ENCODE measurements around the gene B4GALNT1.
"Not testable (repeated sequence)": the region's sequence is repeated elsewhere in the genome, so short reads cannot be mapped to it uniquely, and the experiment has no call there.

Gene B4GALNT1

DNA sequence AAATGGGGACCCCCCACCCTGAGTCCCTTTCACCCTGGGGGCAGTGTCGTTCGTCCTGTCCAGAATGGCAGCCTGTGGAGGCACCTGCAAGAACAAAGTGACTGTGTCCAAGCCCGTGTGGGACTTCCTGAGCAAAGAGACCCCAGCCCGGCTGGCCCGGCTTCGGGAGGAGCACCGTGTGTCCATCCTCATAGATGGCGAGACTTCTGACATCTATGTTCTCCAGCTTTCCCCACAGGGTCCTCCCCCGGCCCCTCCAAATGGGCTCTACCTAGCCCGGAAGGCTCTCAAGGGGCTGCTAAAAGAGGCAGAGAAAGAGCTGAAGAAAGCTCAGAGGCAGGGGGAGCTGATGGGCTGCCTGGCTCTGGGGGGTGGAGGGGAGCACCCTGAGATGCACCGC is 26.2 kb downstream of the B4GALNT1 start:
- DNase-seq = no peak

DNA sequence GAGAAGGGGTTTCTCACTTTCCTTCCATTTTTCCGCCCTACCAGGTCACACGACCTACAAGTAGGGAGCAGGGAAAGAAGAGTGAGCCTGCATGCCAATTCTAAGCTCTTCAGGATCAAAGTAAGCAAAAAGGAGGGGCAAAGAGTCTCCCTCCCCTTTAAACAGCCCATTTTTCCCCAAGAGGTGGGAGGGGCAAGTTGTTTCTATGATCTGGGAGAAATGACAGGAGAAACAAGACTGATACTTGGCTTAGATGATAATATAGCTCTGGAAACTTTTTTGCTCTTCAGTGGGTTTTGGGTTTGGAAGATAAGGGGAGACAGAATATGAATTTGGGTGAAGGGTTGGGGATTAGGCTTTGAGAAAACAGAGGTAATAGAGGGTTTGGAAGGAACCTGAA is 26.6 kb downstream of the B4GALNT1 start:
- no peak for DNase-seq

DNA sequence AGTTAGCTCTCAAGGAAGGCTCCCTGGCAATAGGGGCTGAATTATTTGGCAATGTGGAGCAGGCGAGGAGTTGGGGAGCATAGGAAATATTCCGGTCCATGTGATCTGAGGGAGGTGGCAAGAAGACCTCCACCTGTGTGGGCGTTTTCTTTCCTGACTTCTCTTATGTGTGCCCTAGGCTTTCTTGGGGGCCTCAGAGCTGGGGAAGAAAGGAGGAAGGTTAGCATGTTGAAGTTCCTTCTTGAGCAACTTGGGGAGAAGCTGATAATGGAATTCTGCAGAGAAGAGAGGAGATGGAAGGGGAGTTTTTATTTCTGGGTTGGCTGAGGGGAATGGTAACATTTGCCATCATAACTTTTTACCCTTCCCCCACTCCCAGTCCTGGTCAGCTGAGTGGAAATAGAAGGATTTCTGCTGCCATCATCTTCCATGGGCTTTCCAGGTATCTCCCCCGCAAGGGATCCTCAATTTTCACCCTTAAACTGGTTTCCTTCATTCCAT is 27.1 kb downstream of the B4GALNT1 start:
- DNase-seq = no peak

DNA sequence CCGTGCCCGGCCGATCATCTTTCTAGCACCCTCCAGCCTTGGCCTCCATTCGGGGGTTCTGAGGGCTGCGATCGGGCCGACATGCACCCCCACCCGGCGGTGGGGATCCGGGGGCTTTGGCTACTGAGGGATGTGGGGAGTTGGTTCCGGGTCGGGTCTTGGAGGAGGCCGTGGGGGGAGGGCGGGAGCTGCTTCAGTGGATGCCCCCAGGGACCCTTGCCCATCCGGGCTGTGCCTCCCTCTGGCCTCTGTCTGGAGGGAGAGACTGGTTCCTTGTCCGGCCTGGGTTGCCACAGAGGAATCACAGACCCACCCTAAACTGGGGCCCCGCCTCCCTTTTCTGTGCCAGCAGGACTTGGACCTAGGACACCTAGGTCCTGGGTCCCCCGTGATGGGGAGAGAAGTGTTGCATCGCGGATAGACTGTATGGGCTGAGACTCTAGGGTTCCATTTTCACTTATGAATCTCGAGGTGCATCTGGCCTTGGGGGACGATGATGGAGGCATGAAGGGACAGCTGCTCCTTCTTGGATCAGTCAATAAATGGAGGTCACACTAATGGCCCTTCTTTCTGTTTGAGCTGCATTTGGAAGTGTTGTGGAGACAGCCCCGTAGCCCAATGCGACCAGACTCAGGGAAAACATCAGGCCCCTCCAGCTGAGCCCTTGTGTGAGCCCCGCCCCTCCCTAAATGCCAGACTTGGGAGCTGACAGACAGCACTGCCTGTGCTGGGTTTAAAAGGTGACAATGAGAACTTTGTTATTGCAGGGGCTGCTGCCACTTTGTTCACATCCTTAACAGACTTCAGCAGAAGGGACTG is 27.8 kb downstream of the B4GALNT1 start:
- no peak for DNase-seq

DNA sequence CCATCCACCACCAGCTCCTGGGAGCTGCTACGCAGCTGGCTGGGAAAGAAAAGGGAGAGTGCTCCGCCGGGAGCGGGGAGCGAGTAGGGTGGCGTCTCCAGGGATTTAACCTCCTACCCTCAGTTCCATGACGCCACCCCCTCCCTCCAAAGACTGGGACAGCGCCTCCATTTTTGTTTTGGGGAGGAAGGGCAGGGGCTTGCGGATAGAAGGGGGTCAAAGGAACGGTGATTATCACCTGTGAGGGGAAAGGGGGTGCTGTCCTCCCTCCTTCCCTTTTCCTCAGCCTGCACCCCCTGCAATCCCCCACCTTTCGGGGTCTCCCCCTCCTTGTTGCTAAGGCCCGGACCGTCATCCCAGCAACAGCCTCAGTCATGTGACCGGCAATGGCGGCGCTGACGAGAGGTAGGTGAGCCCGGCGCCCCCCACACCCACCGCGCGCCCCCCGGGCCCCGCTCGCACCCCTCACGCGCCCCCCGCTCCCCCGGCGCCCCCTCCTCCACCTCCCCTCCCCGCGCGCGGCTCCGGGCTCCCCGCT is 28.5 kb downstream of the B4GALNT1 start, which contains the start of gene DTX3:
DTX3 (plus strand) TSS at position 371 of the 538 bp plus-strand sequence. CDS start 1,694 bp downstream, outside the sequence.
- no peak for DNase-seq

DNA sequence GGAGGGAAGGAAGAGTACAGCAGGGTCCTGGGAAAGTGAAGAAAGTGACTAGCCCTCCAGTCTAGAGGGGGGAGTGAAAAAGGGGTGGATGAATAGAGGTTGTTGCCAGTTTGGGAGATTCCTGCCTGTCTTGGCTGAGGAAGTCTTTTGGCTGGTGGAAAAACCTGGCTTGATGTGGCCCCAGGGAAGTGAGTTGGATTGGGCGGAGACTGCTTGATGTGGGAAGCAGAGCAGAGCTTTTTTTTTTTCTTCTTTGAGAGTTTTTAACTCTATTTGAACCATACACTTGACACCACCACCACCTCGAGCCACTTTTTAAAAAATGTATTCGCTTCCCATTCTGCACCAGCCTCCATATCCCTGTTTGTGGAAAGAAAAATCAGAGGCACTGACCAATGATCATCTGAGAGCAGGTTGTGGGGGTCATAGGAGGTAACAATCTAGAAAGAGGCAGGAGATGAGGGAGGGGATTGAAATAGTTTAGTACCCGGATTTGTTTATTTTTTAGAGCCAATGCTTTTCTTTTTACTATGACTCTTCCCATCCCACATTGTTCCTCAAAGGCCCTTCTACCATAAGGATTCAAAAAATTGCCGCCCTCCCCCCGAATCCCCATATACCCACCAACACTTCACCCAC is 29.1 kb downstream of the B4GALNT1 start:
- DNase-seq = no peak

DNA sequence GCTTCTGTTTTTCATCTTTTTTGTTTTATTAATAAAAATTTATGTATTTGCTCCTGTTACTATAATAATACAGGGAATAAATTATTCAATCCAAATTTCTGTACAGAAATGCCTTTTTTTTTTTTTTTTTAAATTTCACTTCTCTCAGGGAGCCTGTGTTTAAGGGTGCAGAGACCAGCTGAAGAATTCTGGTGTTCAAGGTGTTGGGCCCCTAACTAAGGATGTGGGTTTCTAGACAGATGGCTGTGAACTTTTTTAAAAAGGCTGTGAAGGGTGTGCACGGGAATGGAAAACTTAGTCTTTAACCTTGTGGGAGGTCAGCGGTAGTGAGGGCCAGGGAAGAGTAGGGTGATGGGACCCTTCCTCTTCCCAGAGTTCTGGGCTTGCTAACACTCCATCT is 29.7 kb downstream of the B4GALNT1 start:
- no peak for DNase-seq

DNA sequence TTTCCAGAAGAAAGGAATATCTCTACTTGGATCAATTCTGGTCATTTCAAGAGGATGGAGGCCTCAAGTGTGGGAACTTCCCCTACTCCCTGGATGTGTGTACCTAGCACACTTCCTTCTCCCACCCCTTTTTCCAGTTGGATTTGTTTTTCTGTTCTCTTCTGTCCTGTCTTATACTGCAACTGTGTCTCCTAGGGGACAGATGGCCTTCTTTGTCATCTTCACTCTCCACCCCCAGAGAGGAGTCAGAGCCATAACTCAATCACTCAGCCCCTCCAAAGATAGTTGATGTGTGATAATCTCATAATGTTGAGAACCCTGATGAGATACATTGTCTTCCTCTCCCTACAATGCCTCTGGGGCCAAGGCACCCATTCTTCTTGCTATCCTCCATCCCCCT is 30.5 kb downstream of the B4GALNT1 start:
- DNase-seq = no peak

DNA sequence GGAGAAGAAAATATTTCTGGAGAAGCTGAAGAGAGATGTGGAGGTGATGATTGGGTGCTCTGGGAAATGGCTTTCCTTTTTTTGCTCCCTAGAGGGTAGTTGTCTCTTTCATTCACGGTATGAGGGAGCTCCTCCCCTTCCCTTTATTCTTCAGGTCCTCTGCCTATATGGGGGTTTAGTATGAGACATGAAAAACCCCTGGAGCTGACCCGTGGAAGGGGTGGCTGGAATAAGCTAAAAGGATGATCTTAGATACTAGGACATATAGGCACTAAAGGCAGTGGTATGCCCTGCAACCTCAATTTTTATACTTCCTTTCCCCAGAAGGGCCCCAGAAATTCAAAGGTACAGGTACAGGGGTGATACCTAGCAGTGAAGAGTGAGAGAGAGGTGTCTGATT is 32.6 kb downstream of the B4GALNT1 start:
- DNase-seq = no peak

DNA sequence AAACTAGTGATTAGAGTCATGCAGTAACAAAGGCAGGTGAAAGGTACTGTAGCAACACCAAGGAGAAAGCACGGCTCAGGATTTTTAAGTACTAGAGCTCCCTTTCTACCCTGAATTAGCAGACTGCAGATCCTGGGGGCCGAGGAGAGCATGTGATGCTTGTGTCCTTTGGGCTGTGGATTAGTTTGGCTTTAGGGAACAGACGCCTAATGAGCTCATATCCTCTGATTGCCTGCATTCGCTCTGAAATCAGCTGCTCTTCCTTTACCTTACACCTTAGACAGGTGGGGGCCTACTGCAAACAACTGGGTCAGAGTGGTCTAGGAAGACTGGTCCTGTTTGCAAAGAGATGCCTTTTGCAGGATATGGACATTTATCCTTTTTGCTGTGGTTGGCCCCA is 39.8 kb downstream of the B4GALNT1 start:
- no peak for DNase-seq

DNA sequence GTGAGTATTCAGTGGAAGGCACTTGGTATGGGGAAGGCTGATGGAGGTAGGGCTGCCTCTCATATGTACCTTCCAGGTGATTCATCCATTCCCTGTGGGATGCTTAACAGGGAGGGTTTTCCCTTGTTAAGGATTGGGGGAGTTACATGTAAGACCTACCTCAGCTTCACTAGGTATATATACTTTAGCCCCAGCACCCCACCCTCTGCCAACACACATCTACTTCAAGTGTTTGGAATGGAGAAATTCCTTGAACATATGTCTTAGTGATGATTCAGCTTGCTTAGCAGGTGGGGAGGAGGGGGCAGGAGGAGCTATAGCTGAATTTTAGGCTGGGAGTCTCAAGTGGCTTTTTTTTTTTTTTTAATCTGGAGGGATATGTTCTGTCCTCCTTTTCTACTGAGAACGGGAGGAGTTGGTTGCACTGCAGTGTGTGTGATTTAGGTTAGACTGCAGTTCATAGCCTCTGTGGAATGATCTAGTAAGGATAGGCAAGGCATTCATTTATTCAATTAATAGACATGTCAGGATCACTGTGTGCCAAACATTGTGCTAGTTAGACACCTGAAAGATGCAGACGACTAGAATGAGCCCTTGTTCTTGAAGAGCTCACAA is 40.3 kb downstream of the B4GALNT1 start:
- no peak for DNase-seq

DNA sequence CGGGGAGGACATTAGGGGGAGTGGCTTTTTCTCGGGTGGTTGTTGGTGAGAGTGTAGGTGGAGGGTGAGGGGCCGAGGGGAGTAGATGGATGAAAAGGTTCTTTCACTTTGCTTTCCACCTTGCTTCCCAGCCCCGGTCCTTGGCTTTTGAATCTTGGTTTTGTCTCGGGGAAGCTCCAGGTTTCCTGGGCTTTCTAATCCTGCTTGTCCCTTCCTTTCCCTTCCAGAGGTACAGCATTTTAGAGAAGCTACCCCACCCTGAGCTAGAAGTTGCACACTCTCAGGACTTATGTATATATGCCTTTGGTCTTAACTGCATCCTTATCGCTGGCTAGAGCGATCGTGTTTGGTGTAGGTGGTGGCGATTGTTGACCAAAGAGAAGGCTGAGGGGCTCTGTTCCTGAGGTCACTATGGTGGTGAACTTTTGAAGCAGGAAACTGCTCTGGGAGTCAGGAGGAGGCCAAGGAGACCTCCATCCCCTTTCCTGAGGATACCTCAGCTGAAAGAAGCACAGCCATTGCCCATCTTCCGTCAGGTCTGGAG is 41.1 kb downstream of the B4GALNT1 start:
- no peak for DNase-seq

DNA sequence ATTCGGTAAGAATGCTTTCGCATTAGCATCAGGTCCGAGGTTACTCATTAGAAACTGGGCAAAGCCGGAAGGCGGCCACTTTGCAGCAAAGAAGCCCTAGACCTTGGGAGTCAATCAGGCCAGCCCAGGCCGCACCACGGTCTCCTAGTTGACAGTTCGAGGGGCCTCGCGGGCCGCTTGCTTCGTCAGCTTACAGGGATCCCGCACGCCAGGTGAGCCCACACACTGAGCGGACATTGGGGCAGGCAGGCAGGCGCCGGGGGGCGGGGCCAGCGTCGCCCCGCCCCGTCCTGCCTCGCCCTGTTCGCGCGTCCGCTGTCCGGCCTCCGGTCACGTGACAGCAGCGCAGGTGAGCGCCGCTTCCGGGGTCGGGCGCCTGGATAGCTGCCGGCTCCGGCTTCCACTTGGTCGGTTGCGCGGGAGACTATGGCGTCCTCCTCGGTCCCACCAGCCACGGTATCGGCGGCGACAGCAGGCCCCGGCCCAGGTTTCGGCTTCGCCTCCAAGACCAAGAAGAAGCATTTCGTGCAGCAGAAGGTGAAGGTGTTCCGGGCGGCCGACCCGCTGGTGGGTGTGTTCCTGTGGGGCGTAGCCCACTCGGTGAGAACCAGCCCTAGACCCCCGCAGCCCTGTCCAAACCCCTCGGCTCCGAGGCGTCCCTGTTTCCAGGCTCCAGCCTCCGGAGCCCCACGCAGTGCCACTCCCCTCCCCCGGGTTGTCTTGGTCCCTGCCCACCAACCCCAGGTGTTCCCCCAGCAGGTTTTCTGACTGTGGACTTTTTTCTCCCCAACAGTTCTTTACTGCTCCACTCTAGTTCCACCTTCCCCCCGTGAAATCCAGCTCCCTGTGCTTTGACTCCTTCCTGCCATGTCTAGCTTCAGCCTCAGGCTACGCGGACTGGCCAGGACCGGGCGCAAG is 41.9 kb downstream of the B4GALNT1 start, which contains the start of gene PIP4K2C:
PIP4K2C (plus strand) TSS at position 329 of the 918 bp plus-strand sequence; CDS start at position 427, 98 bp downstream.
- no peak for DNase-seq

DNA sequence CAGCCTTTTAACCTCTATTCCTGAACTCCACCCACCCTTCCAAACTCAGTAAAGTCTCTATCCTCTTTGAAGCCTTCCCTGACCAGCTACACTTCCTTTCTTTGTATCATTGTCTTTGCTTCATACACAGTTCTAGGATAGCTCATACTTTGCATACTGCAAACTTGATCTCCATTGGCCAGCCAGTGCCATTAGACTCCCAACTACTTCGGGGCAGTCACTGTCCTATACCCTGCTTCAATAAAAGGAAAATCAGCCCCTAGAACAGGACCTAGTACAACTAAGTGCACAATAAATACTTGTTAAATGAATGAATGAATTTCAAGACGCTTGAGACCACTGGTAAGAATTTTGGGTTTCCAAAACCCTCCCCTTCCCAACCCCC is 42.5 kb downstream of the B4GALNT1 start:
- DNase-seq = no peak

DNA sequence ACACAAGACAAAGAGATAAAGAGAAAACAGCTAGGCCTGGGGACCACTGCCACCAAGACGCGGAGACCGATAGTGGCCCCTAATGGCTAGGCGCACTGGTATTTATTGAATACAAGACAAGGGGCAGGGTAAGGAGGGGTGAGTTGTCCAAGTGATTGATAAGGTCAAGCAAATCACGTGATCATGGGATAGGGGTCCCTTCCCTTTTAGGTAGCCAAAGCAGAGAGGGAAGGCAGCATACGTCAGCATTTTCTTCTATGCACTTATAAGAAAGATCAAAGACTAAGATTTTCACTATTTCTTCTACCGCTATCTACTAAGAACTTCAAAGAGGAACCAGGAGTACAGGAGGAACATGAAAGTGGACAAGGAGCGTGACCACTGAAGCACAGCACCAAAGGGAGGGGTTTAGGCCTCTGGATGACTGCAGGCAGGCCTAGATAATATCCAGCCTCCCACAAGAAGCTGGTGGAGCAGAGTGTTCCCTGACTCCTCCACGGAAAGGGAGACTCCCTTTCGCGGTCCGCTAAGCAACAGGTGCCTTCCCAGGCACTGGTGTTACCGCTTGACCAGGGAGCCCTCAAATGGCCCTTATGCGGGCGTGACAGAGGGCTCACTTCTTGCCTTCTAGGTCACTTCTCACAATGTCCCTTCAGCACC is 43.9 kb downstream of the B4GALNT1 start:
- DNase-seq = not testable (repeated sequence)

DNA sequence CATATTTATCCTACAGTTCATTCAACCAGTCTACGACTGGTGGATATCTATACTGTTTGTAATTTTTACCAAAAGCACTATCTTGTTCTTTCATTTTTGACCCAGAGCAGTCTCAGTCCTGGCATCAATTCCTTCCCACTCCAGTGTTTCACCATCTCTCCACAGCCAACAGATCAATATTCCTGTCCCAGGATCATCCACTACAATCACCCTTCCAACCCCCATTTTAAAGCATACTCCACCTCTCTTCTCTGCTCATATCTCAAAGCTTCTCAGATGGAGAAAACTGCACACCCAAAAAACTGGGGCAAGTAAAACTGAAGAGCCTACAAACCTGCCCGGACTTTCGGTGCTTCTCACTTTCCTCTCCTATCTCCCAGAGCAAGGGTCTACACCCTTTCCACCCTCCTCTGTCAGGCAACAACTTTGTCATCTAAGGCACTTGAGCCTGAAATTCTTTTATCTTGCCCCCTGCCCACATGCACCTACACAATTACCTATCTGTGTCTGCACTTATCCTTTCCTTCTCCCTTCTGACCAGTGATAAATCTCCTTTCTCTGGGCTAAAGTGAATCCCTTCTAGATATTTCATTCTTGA is 46.1 kb downstream of the B4GALNT1 start:
- DNase-seq = no peak

DNA sequence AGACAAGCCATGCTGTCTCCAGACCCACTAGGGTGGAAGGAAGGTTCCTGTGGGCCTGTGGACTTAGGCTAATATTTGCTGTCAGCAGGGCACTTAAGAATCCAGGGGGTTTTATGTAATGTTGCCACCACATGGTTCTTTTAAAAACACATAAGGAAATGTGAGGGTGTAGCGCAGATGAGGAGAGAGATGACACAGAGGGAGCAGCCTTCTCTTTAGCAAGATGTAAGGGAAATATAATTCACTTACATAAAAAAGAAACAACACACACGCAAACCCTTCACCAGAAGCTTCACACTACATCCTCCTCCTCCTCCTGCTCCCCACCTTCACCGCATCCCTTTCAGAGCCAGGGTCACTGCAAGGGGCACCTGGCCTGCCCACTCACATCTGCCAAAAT is 46.9 kb downstream of the B4GALNT1 start:
- no peak for DNase-seq

DNA sequence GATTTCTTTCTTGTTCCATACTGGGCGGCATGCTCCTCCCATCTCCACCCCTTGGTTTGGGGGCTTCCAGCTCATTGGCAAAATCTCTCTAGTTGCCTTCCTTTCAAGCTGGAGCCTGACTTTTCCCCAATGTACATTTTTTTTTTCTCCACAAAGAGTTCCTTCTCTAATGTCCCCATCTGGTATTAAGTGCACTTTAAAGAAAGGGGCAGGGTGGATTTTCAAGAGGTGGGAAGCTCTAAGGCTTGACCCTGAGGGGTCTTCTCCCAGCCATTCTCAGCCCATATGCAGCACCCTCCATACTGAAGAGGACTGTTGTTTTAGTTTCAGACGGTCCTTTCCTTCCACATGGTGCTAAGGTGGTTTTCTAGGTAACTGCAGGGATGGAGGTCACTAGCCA is 47.8 kb downstream of the B4GALNT1 start:
- no peak for DNase-seq

DNA sequence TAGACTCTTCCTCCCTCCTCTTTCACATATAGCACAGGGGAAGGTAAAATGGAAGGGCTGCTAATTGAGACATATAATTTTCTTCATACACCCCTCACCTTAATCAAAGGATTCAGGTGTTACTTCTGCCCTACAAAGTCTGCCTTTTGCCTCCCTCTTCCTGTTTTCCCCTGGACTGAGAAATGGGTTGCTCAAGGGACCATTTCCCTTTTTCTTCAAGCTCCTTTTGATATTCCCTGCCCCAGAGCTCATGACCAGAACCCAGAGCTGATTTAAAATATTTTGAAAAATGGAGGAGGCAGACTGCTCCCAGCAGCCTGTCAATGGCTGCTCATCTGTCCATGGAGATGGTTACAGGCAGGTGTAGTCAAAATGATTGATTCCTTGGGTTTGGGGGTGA is 48.3 kb downstream of the B4GALNT1 start:
- no peak for DNase-seq

DNA sequence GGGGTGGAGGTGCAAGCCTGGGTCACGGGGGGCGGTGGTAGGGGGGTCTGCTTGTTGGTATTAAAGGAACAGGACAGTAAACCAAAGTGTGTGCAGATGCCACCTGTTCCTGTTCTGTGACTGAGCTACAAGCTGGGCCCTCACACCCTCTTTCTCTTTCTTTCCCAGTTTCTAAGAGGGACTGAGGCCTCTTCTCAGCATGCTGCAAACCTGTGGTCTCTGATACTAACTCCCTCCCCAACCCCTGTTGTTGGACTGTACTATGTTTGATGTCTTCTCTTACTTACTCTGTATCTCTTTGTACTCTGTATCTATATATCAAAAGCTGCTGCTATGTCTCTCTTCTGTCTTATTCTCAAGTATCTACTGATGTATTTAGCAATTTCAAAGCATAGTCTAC is 49.0 kb downstream of the B4GALNT1 start:
- DNase-seq = no peak
